ENCODE data around the gene TMEM43. TPM values are rescaled to one million over a fixed set of nuclear protein-coding genes. Genes with fewer than 3 reads are reported as not detected.
"Not testable (repeated sequence)": the region's sequence is repeated elsewhere in the genome, so short reads cannot be mapped to it uniquely, and the experiment has no call there.

The TMEM43 gene
- total RNA-seq, 6 experiments from 2014 or later = 73.3 to 90.8 (median 80.7) TPM

DNA sequence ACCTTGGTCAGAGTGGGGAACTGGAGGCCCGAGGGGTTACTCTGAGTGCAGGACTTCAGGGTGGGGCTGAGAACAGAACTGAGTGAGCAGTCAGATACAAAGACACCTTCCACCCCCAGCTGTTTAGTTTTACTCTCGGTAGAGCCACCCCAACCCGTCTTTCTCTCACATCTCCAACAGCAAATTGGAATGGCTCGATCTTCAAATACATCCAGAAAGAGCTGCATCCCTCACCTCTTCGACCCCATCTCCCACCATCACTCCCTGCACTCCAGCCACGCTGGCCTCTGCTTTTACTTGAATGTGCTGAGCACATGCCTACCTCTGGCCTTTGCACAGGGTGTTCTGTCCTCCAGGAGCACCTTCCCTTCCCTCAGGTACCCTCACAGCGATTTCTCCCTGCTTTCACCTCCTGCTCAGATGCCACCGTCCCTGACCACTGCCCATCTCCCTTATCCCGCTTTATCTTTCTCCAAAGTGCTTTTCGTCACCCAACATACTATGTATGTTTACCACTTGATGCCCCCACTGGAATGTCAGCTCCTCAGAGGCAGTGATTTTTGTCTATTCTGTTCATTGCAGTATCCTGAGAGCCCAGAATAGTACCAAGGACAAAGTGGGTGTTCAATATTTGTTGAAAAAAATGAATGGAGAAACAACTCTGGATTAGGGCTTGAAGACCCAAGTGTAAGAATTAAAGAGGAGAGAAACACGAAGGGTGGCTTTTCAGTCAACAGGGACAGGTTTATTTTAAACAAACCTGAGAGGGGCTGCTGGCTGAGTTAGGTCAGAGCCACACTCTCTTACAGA, 4.5 kb upstream of the TMEM43 start:
- no peak overlapping the region for H3K4me3 Mint-ChIP-seq
- TF ChIP-seq CTCF (IDR thresholded peaks at IDR 0.05) = no peak
- H3K36me3 Mint-ChIP-seq (ENCODE audit: low read depth) = peaks cover 2% of the 10 kb centered on the region
- DNase-seq = no peak
- H3K27me3 Mint-ChIP-seq (ENCODE audit: insufficient read depth) = peaks cover 2% of the 10 kb centered on the region; the same call in 1 of the 2 replicates
- no peaks in the 10 kb centered on the region for H3K9me3 Mint-ChIP-seq
- peaks cover 18% of the 10 kb centered on the region for H3K4me1 Mint-ChIP-seq (ENCODE audit: low read depth)
- no peak overlapping the region; the same call in 1 of the 2 replicates for H3K27ac Mint-ChIP-seq

DNA sequence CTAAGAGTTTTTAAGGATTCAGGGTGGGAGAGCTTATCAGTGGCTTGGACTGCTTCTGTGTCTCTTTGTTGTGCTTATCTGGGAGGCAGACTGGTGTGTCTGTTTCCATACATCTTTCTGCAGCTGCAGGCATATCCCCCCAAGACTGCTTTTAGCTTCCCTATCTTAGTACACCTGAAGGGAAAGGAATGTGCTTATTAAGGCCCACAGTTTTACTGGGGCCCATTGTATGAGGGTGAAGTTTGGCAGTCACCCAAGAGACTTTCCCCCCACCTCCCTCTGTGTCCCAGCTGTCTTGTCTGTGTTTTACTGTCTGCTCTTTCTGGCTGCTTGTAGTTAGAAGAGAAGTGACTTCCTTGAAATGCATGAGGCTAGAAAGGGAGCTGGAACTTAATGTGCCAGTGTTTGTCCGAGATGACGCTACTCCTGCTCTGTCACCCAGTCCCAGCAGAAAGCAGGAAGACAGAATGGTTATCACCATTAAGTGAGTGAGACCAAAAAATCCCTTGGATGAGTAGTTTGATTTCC, 3.9 kb upstream of the TMEM43 start:
- H3K4me3 Mint-ChIP-seq; H3K36me3 Mint-ChIP-seq (ENCODE audit: low read depth); H3K9me3 Mint-ChIP-seq; H3K27me3 Mint-ChIP-seq (ENCODE audit: insufficient read depth); DNase-seq; H3K27ac Mint-ChIP-seq: not testable (repeated sequence)
- peaks cover 21% of the 10 kb centered on the region for H3K4me1 Mint-ChIP-seq (ENCODE audit: low read depth)

DNA sequence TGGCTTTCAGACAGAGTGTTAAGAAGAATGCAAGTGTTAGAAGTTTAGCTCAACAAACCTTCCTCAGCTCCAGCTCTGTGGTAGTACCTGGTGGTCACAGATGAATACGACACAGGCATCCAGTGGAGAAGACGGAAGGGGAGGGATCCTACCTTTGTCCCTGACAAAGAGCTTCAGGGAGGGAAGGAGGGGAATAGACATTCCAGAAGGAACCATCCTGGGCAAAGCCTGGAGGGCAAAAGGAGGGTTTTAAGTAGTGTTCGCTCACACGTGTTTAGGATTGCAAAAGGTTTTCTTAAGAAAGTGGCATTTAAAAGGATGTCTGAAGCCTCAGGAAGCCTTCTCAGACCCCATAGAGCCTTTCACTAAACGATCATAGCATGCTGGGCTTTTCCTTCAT, 3.0 kb upstream of the TMEM43 start:
- peaks cover 30% of the 10 kb centered on the region for H3K4me1 Mint-ChIP-seq (ENCODE audit: low read depth)
- H3K36me3 Mint-ChIP-seq (ENCODE audit: low read depth) = peaks cover 9% of the 10 kb centered on the region
- no peak overlapping the region for H3K4me3 Mint-ChIP-seq
- no peaks in the 10 kb centered on the region for H3K9me3 Mint-ChIP-seq
- no peak overlapping the region for H3K27ac Mint-ChIP-seq
- H3K27me3 Mint-ChIP-seq (ENCODE audit: insufficient read depth) = peaks cover 3% of the 10 kb centered on the region; the same call in 1 of the 2 replicates
- no peak for TF ChIP-seq CTCF (IDR thresholded peaks at IDR 0.05)
- no peak for DNase-seq

GRCh38 chr3:14122301-14122700, 2.6 kb upstream of the TMEM43 start:
- no peak for DNase-seq
- Mint-ChIP-seq H3K36me3 (ENCODE audit: low read depth) (peaks cover 11% of the 10 kb centered on the region), H3K4me3 (peak overlapping the region; percentile 3; the same call in 1 of the 2 replicates), H3K4me1 (ENCODE audit: low read depth) (peaks cover 34% of the 10 kb centered on the region), H3K27me3 (ENCODE audit: insufficient read depth) (peaks cover 3% of the 10 kb centered on the region; the same call in 1 of the 2 replicates), H3K27ac (peak overlapping the region; percentile 2; the same call in 1 of the 2 replicates), H3K9me3 (no peaks in the 10 kb centered on the region)
- TF ChIP-seq CTCF (IDR thresholded peaks at IDR 0.05) = no peak

GRCh38 chr3:14123308-14124222, 1.3 kb upstream of the TMEM43 start:
- peak overlapping the region; percentile 100 for H3K4me3 Mint-ChIP-seq
- no peak for DNase-seq
- TF ChIP-seq CTCF (IDR thresholded peaks at IDR 0.05) = no peak; the same call in 1 of the 2 replicates
- H3K4me1 Mint-ChIP-seq (ENCODE audit: low read depth) = peaks cover 38% of the 10 kb centered on the region
- peaks cover 23% of the 10 kb centered on the region for H3K36me3 Mint-ChIP-seq (ENCODE audit: low read depth)
- peaks cover 3% of the 10 kb centered on the region; the same call in 1 of the 2 replicates for H3K27me3 Mint-ChIP-seq (ENCODE audit: insufficient read depth)
- H3K9me3 Mint-ChIP-seq = no peaks in the 10 kb centered on the region
- peak overlapping the region; percentile 86 for H3K27ac Mint-ChIP-seq
